ENCODE data around the gene MYH7B. TPM values are rescaled to one million over a fixed set of nuclear protein-coding genes. Genes with fewer than 3 reads are reported as not detected.

The MYH7B gene
- under 1 TPM; 0.16 to 0.48 TPM for total RNA-seq
- 0.26 TPM for polyA plus RNA-seq

DNA sequence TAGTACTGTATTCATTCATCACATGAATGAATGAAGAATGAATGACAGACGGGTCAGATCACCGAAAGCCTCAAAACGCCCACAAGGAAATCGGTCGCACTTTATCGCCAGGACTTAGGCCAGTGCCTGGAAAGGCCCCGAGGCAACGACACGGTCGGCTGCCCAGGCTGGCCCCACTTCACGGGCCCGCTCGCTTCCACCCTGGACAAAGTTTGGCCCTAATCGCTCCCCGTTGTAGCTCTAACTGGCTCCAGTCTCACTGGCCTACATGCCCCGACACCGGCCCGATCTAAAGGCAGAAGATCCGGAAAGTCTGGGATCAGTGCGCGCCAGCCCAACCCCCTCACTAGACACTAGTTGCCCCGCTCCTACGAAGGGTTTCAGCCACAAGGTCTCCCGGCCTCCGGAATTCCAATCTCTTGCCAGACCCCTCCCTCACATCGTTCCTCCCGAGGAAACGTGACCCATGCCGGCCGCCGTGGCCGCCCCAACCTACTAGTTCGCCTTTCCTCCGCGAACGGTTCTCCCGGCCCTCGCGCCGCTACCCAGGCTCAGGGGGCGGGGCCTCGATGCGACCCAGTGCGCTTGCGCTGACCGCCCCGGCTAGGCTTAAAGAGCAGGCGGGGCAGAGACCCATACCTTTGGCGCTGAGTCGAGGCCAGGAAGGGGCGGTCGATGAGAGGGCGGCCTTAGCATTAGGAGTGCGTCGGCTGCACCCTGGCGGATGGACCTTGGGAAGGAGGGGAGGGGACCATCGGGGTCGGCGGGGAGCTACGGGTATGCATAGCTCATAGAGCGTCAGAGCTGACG, at the start of gene MYH7B, which contains the start of gene GSS:
Gene MYH7B, plus strand, starts transcription at position 638 of the 810 bp plus-strand sequence. CDS start 22,138 bp downstream, outside the sequence.
Gene GSS, minus strand, starts transcription at position 576 of the 810 bp plus-strand sequence. CDS start 3,954 bp downstream, outside the sequence.
- CTCF ChIA-PET, result interaction anchor here (0.9 to 1.6 kb wide), 7 partner anchors 12 to 120 kb away, joined by 3 to 9 read pairs (median 3); no protein-coding TSS in a partner anchor
- no peaks in the 10 kb centered on the region for H3K9me3 Mint-ChIP-seq

DNA sequence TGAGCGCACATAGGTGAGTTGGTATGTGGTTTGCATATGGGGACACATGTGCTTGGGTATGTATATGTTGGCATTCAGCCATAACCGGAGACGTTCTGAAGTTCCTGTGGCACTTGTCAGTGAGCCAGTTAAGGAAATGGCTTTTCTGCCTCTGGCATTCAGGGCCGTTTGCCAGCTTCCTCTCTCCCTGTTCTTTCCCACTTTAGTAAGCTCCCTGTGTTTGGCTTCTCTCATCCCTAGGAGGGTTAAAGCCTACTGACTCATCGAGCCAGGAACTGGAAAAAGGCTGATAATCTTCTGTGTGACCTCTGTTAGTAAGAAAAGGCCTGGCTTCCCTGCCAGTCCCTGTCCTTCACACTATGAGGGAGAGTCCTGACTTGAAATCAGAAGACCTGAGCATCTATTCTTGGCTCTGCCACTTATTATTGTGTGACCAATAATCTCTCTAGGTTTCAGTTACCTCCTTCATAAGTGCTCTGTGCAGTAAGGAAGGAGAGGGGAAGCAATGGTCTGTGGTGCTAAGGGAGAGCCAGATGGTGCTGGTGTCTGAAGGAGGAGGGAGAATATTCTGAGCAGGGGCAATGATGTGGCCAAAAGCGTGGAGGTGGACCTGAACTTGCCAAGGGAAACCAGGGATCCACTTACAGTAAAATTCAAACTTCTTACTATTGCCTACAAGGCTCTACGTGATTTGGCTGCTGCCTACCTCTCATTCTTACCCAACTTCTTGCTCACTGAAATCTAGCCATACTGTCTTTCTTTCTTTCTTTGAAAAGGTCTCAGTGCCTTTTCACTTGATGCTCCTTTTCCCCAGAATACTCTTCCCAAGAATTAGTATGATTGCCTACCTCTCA, 47.8 kb upstream of the MYH7B start:
- ChIA-PET POLR2A (no interaction called here), CTCF (no interaction called here)
- no peaks in the 10 kb centered on the region for H3K36me3 ChIP-seq (ENCODE audit: insufficient read depth, low read length)
- Mint-ChIP-seq H3K36me3 (no peaks in the 10 kb centered on the region), H3K27ac (peak overlapping the region in 3 of 8 donors; percentile 1 to 30 (median 14)), H3K4me3 (no peak overlapping the region), H3K9me3 (no peaks in the 10 kb centered on the region), H3K4me1 (peaks cover 1 to 8% (median 5%) of the 10 kb centered on the region in 3 donors), H3K27me3 (no peaks in the 10 kb centered on the region)
- peaks cover 6% of the 10 kb centered on the region for H3K4me1 ChIP-seq (ENCODE audit: insufficient read depth, low read length)
- no peak overlapping the region for H3K27ac ChIP-seq (ENCODE audit: low read depth, low read length)
- DNase-seq, result no peak
- no peaks in the 10 kb centered on the region for H3K9me3 ChIP-seq (ENCODE audit: low read length)
- H3K27me3 ChIP-seq (ENCODE audit: insufficient read depth, low read length, poor library complexity, severe bottlenecking), result no peaks in the 10 kb centered on the region
- H3K4me3 ChIP-seq (ENCODE audit: low read length), result no peak overlapping the region

More for the DNA sequence above, at the start of gene MYH7B, which contains the start of gene GSS:
- peaks cover 0 to 14% (median 0%) of the 10 kb centered on the region in 3 donors for H3K36me3 Mint-ChIP-seq
- Histone ChIP-seq H3K27ac (ENCODE audit: low read depth, low read length) (peak within 1 kb of the TSS; percentile 71), H3K4me1 (ENCODE audit: insufficient read depth, low read length) (peaks cover 13% of the 10 kb centered on the region), H3K27me3 (ENCODE audit: insufficient read depth, low read length, poor library complexity, severe bottlenecking) (no peaks in the 10 kb centered on the region), H3K36me3 (ENCODE audit: insufficient read depth, low read length) (no peaks in the 10 kb centered on the region), H3K4me3 (ENCODE audit: low read length) (peak within 1 kb of the TSS; percentile 66), H3K9me3 (ENCODE audit: low read length) (no peaks in the 10 kb centered on the region)
- H3K27me3 Mint-ChIP-seq, result peaks cover 0 to 2% of the 10 kb centered on the region in 2 donors
- peak; percentile 93 to 97 (median 96) for DNase-seq
- peaks cover 25 to 34% (median 34%) of the 10 kb centered on the region in 3 donors for H3K4me1 Mint-ChIP-seq
- POLR2A ChIA-PET, result interaction anchor here (1.2 to 1.5 kb wide), 2 partner anchors 81 to 83 kb away, joined by 4 read pairs; partner anchors contain the start of gene GGT7
- peak within 1 kb of the TSS; percentile 92 to 98 (median 96) for H3K4me3 Mint-ChIP-seq
- peak within 1 kb of the TSS; percentile 85 to 97 (median 97) for H3K27ac Mint-ChIP-seq

DNA sequence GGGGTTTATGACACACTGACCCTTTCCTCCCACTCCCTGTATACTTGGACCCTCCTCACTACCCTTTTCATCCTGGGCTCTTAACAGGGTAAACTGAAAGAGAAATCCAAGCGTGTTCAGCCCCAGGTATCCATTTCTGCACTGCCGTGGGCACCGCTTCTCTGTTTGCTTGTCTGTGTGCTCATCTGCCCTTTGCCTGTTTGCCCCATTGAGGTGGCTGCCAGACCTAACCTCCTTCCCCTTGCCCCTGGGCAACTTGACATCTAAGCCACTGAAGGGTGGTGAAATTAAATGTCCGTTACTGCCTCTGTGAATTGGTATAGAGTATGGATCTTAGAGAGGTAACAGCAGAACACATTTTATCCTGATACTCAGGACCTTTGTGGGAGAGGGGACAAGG, 40.5 kb upstream of the MYH7B start:
- H3K27me3 ChIP-seq (ENCODE audit: insufficient read depth, low read length, poor library complexity, severe bottlenecking), result no peaks in the 10 kb centered on the region
- ChIA-PET CTCF (interaction anchor here (1.2 kb wide), 1 partner anchor 8 kb away, joined by 3 read pairs; no protein-coding TSS in a partner anchor), POLR2A (no interaction called here)
- no peak overlapping the region for H3K27ac ChIP-seq (ENCODE audit: low read depth, low read length)
- no peaks in the 10 kb centered on the region for H3K36me3 ChIP-seq (ENCODE audit: insufficient read depth, low read length)
- Mint-ChIP-seq H3K4me3 (no peak overlapping the region), H3K27me3 (peaks cover 0 to 1% of the 10 kb centered on the region in 2 donors), H3K9me3 (no peaks in the 10 kb centered on the region), H3K4me1 (peaks cover 9 to 27% (median 18%) of the 10 kb centered on the region in 3 donors), H3K27ac (peak overlapping the region in 3 of 8 donors; percentile 25 to 42 (median 33)), H3K36me3 (peaks cover 0 to under 1% (median 0%) of the 10 kb centered on the region in 3 donors)
- no peak overlapping the region for H3K4me3 ChIP-seq (ENCODE audit: low read length)
- peaks cover 12% of the 10 kb centered on the region for H3K4me1 ChIP-seq (ENCODE audit: insufficient read depth, low read length)
- no peaks in the 10 kb centered on the region for H3K9me3 ChIP-seq (ENCODE audit: low read length)
- DNase-seq, result no peak

DNA sequence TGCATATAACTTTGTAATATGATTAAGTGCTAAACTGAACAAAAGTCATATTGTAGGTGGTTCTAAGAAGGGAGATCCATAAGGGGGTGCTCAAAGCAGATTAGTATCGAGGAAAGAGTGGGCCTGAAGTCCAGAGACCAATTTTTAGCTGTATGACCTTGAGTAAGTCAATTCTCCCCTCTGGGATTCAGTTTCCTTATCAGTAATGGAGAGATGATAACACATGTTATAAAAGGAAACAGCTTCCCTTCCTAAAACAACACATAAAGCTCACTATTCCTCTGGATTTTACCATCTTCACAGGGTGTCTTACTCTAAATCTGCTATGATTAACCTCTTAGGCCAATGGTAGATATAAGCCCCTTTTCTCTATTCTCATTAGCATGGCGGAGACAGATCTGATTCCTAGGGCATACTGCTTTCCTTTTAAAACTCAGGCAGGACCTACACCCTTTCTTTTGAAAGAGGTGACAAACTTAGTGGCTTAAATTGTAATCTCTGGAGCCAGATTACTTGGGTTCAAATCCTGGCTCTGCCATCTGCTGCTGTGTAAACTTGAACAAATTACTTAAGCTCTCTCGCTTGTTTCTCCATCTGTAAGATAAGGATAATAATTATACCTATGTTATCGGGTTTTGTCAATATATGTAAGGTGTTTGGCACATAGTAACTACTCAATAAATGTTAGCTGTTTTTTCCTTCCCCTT, 39.8 kb upstream of the MYH7B start:
- DNase-seq, result no peak
- H3K9me3 Mint-ChIP-seq, result no peaks in the 10 kb centered on the region
- no peak overlapping the region for H3K27ac ChIP-seq (ENCODE audit: low read depth, low read length)
- peaks cover 0 to 3% (median 0%) of the 10 kb centered on the region in 3 donors for H3K36me3 Mint-ChIP-seq
- ChIA-PET CTCF (no interaction called here), POLR2A (no interaction called here)
- H3K9me3 ChIP-seq (ENCODE audit: low read length), result no peaks in the 10 kb centered on the region
- H3K27me3 ChIP-seq (ENCODE audit: insufficient read depth, low read length, poor library complexity, severe bottlenecking), result no peaks in the 10 kb centered on the region
- no peak overlapping the region for H3K4me3 ChIP-seq (ENCODE audit: low read length)
- H3K36me3 ChIP-seq (ENCODE audit: insufficient read depth, low read length), result no peaks in the 10 kb centered on the region
- peaks cover 0 to 1% of the 10 kb centered on the region in 2 donors for H3K27me3 Mint-ChIP-seq
- peaks cover 9 to 27% (median 18%) of the 10 kb centered on the region in 3 donors for H3K4me1 Mint-ChIP-seq
- no peak overlapping the region for H3K4me3 Mint-ChIP-seq
- H3K27ac Mint-ChIP-seq, result no peak overlapping the region
- H3K4me1 ChIP-seq (ENCODE audit: insufficient read depth, low read length), result peaks cover 12% of the 10 kb centered on the region

DNA sequence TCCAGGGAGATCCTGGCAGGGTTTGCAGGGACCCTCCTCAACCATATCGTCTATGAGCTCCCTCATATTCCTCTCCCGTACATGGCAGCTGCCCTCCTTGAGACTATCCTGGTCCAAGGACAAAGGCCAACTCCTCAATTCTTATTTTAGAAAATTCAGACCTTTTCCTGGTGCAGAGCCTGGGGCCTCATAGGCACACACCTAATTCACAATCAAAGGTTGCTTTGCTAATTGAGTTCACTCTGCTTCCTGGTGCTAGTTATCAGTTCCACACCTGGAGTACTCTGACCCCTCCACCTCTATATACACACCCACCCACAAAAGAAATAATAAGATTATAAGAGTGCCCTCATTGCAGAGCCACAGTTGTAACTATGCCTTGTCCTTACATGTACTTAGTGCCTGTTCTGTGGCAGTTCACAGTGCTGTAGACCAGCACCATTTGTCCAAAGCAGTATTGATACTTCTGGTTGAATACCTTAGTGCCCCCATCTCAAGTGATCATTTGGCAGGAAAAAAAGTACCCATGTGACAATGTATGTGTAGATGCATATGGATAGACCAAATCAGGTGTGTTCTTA, 38.8 kb upstream of the MYH7B start:
- DNase-seq, result no peak
- H3K9me3 ChIP-seq (ENCODE audit: low read length), result no peaks in the 10 kb centered on the region
- Mint-ChIP-seq H3K9me3 (no peaks in the 10 kb centered on the region), H3K4me3 (no peak overlapping the region), H3K4me1 (peaks cover 9 to 27% (median 18%) of the 10 kb centered on the region in 3 donors), H3K36me3 (peaks cover 0 to 4% (median 0%) of the 10 kb centered on the region in 3 donors), H3K27ac (peak overlapping the region in 2 of 8 donors; percentile 47 to 68), H3K27me3 (peaks cover 0 to 1% of the 10 kb centered on the region in 2 donors)
- H3K4me1 ChIP-seq (ENCODE audit: insufficient read depth, low read length), result peaks cover 12% of the 10 kb centered on the region
- H3K36me3 ChIP-seq (ENCODE audit: insufficient read depth, low read length), result no peaks in the 10 kb centered on the region
- H3K27me3 ChIP-seq (ENCODE audit: insufficient read depth, low read length, poor library complexity, severe bottlenecking), result no peaks in the 10 kb centered on the region
- ChIA-PET CTCF (no interaction called here), POLR2A (no interaction called here)
- H3K27ac ChIP-seq (ENCODE audit: low read depth, low read length), result no peak overlapping the region
- no peak overlapping the region for H3K4me3 ChIP-seq (ENCODE audit: low read length)

DNA sequence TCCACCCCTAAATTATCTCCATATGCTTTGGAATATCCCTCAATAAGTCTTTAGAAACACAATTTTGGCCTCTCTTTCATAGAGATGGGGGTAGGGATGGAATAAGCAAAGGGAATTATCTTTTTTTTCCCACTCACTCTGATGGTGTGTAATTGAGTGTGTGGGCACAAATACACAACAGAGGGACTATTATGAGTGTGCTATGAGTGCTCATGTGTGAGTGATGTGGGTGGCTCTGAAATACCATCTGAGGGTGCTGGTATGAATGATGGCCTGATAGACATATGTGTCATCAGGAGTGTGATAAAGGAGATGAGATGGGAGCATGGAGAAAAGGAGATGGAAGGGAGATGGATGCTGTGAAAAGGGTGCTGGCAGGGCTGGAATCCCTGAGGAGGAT, 35.6 kb upstream of the MYH7B start:
- ChIA-PET CTCF (no interaction called here), POLR2A (no interaction called here)
- Mint-ChIP-seq H3K4me3 (no peak overlapping the region), H3K27ac (peak overlapping the region in 1 of 8 donors; percentile 0), H3K27me3 (peaks cover 0 to 1% of the 10 kb centered on the region in 2 donors), H3K4me1 (peaks cover 9 to 27% (median 18%) of the 10 kb centered on the region in 3 donors), H3K9me3 (no peaks in the 10 kb centered on the region), H3K36me3 (peaks cover 2 to 7% (median 2%) of the 10 kb centered on the region in 3 donors)
- H3K36me3 ChIP-seq (ENCODE audit: insufficient read depth, low read length), result no peaks in the 10 kb centered on the region
- no peak overlapping the region for H3K27ac ChIP-seq (ENCODE audit: low read depth, low read length)
- H3K4me1 ChIP-seq (ENCODE audit: insufficient read depth, low read length), result peaks cover 12% of the 10 kb centered on the region
- no peak overlapping the region for H3K4me3 ChIP-seq (ENCODE audit: low read length)
- no peaks in the 10 kb centered on the region for H3K27me3 ChIP-seq (ENCODE audit: insufficient read depth, low read length, poor library complexity, severe bottlenecking)
- DNase-seq, result no peak
- H3K9me3 ChIP-seq (ENCODE audit: low read length), result no peaks in the 10 kb centered on the region

DNA sequence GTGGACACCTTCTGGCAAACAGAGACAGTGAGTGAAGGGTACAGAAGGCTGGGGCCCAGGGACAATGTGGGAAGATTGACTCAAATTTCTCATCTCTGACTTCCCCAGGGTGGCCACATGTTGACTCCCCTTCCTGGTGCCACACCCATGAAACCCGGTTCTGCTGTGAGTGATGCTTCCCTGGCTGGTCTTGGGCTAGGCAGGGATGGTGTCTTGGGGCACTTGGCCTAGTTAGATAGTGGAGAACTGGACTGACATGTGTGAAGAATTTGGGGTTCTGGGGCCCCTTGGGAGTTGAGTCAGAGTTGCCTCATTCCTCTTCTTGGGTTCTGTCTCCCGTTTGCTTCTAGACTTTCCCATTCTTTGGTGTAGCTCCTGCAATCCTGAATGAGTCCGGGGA, 34.2 kb upstream of the MYH7B start:
- Mint-ChIP-seq H3K36me3 (peaks cover 4 to 17% (median 5%) of the 10 kb centered on the region in 3 donors), H3K4me3 (no peak overlapping the region), H3K4me1 (peaks cover 11 to 39% (median 21%) of the 10 kb centered on the region in 3 donors), H3K27me3 (peaks cover 0 to 1% of the 10 kb centered on the region in 2 donors), H3K27ac (peak overlapping the region in 1 of 8 donors; percentile 34), H3K9me3 (no peaks in the 10 kb centered on the region)
- no peaks in the 10 kb centered on the region for H3K36me3 ChIP-seq (ENCODE audit: insufficient read depth, low read length)
- H3K4me3 ChIP-seq (ENCODE audit: low read length), result no peak overlapping the region
- H3K9me3 ChIP-seq (ENCODE audit: low read length), result no peaks in the 10 kb centered on the region
- DNase-seq, result no peak
- no peak overlapping the region for H3K27ac ChIP-seq (ENCODE audit: low read depth, low read length)
- no peaks in the 10 kb centered on the region for H3K27me3 ChIP-seq (ENCODE audit: insufficient read depth, low read length, poor library complexity, severe bottlenecking)
- H3K4me1 ChIP-seq (ENCODE audit: insufficient read depth, low read length), result peaks cover 15% of the 10 kb centered on the region
- POLR2A ChIA-PET, result no interaction called here
- CTCF ChIA-PET, result no interaction called here
